HG03558 (cell line): ENCODE data around the gene CFAP77.
"Not testable (repeated sequence)": the region's sequence is repeated elsewhere in the genome, so short reads cannot be mapped to it uniquely, and the experiment has no call there.

Source experiments
- ATAC-seq: cut with Tn5 transposase; IDR thresholded peaks from one replicate; pipeline ENCODE4 v1.9.1; 2021; ENCODE audit warnings: moderate number of reproducible peaks; ENCODE audit not compliant: unreplicated experiment; ENCODE audit errors: extremely low read depth

CFAP77 gene

GRCh38 chr9:132562306-132562573 is 152.2 kb downstream of the CFAP77 start:
- no peak for ATAC-seq

- ATAC-seq = no peak
These were observed 154.5 kb downstream of the CFAP77 start for GRCh38 chr9:132564526-132564925.

- not testable (repeated sequence) for ATAC-seq
These were observed 158.8 kb downstream of the CFAP77 start for GRCh38 chr9:132568787-132569186.

- no peak for ATAC-seq
These were observed 162.0 kb downstream of the CFAP77 start for GRCh38 chr9:132571806-132572600.

- ATAC-seq = no peak
These were observed 162.9 kb downstream of the CFAP77 start for GRCh38 chr9:132572921-132573320.

- ATAC-seq = no peak
These were observed 165.1 kb downstream of the CFAP77 start for GRCh38 chr9:132575005-132575609.

- no peak for ATAC-seq
These were observed 165.8 kb downstream of the CFAP77 start for GRCh38 chr9:132575811-132576210.

- ATAC-seq = no peak
These were observed 167.1 kb downstream of the CFAP77 start for GRCh38 chr9:132577119-132577518.

GRCh38 chr9:132578367-132578932 is 168.4 kb downstream of the CFAP77 start:
- ATAC-seq = no peak

- ATAC-seq = no peak
These were observed 169.4 kb downstream of the CFAP77 start for GRCh38 chr9:132579427-132579798.

- no peak for ATAC-seq
These were observed 172.3 kb downstream of the CFAP77 start, which contains the start of gene BARHL1 for GRCh38 chr9:132582276-132582785. Gene BARHL1 (plus strand): TSS chr9:132582606. CDS start chr9:132582798, 192 bp downstream.

- ATAC-seq = no peak
These were observed 173.0 kb downstream of the CFAP77 start for GRCh38 chr9:132582786-132583583.

- no peak for ATAC-seq
These were observed 173.7 kb downstream of the CFAP77 start for GRCh38 chr9:132583584-132584304.

- no peak for ATAC-seq
These were observed 174.9 kb downstream of the CFAP77 start for GRCh38 chr9:132584601-132585560.

- no peak for ATAC-seq
These were observed 176.2 kb downstream of the CFAP77 start for GRCh38 chr9:132585954-132586829.

GRCh38 chr9:132586830-132587591 is 177.0 kb downstream of the CFAP77 start:
- ATAC-seq = no peak

GRCh38 chr9:132587592-132587955 is 177.6 kb downstream of the CFAP77 start:
- no peak for ATAC-seq
